ENCODE measurements around the gene PTPRB. TPM values are rescaled to one million over a fixed set of nuclear protein-coding genes. Genes with fewer than 3 reads are reported as not detected.

The PTPRB gene
- total and polyA plus RNA-seq, 2 of the 4 experiments (the other 2 are of a cell fraction): 4.1 to 6.5 TPM

GRCh38 chr12:70571029-70571428, 66.2 kb downstream of the PTPRB start:
- no CpG with 5 or more reads among the region's 8 CpGs for WGBS, 2 experiments (ENCODE audit: extremely low coverage in 2 of 2, insufficient read length in 1 of 2)
- Histone ChIP-seq H4K8ac (ENCODE audit: low read depth in 2 of 2, low read length in 2 of 2) (no peak overlapping the region), H3K27ac (ENCODE audit: insufficient read depth, low read length) (no peak overlapping the region), H3K9ac (ENCODE audit: low read depth, low read length) (no peak overlapping the region), H2AK9ac (replicated peaks; ENCODE audit: low read depth, low read length, poor library complexity) (no peak overlapping the region), H2BK120ac (ENCODE audit: low read depth, low read length) (no peak overlapping the region), H3K4ac (ENCODE audit: low read depth, low read length) (no peak overlapping the region), H3K4me3 (ENCODE audit: insufficient read depth, low read depth, low read length) (no peak overlapping the region), H2BK5ac (ENCODE audit: low read depth, low read length, poor library complexity, severe bottlenecking) (no peak overlapping the region), H3K14ac (replicated peaks; ENCODE audit: low read depth, low read length) (no peak overlapping the region), H2BK15ac (ENCODE audit: low read depth, low read length) (no peak overlapping the region), H3K56ac (ENCODE audit: extremely low read depth, insufficient read depth, low read length) (no peak overlapping the region), H2BK20ac (ENCODE audit: low read depth, low read length) (no peak overlapping the region), H3K79me1 (ENCODE audit: low read depth in 1 of 2, low read length in 2 of 2) (no peaks in the 10 kb centered on the region), H3K9me1 (ENCODE audit: insufficient read depth, low read length) (no peaks in the 10 kb centered on the region), H3K9me3 (ENCODE audit: control insufficient read depth, insufficient read depth, low read length) (no peaks in the 10 kb centered on the region), H3K27me3 (ENCODE audit: control insufficient read depth, insufficient read depth, low read length) (no peaks in the 10 kb centered on the region), H4K91ac (ENCODE audit: insufficient read depth, low read depth, low read length) (no peak overlapping the region), H3K4me1 (ENCODE audit: control insufficient read depth, insufficient read depth, low read length) (no peaks in the 10 kb centered on the region), H3K23ac (ENCODE audit: low read depth, low read length) (no peak overlapping the region), H4K20me1 (ENCODE audit: insufficient read depth, low read length) (no peaks in the 10 kb centered on the region), H3K4me2 (ENCODE audit: low read depth, low read length) (no peak overlapping the region), H4K5ac (ENCODE audit: low read depth, low read length) (no peak overlapping the region), H2AK5ac (ENCODE audit: low read depth, low read length) (no peak overlapping the region), H3K18ac (ENCODE audit: low read depth, low read length) (no peak overlapping the region), H2AFZ (replicated peaks; ENCODE audit: low read length, poor library complexity) (no peak overlapping the region), H3K36me3 (ENCODE audit: control insufficient read depth, insufficient read depth, low read length) (no peaks in the 10 kb centered on the region)
- DNase-seq: no peak
- ATAC-seq (ENCODE audit: low read depth): no peak
- intact Hi-C loops (cut with micrococcal nuclease) (loop anchor here (10.0 kb wide), 1 partner anchor 376 kb away; no protein-coding TSS in a partner anchor), in situ Hi-C loops (cut with MboI; ENCODE audit: low sequenced_read_pairs) (loop anchor here (5.0 kb wide), 1 partner anchor 689 kb away; no protein-coding TSS in a partner anchor), dilution Hi-C loops (cut with HindIII; ENCODE audit: low sequenced_read_pairs, unreplicated experiment) (no loop called here)
- peak; percentile 92 for TF ChIP-seq CEBPB (IDR thresholded peaks at IDR 0.05; ENCODE audit: low read depth, low read length)
- no peak for TF ChIP-seq ELK1 (IDR thresholded peaks at IDR 0.05; ENCODE audit: borderline replicate concordance, low read depth, low read length)
- TF ChIP-seq MAZ (IDR thresholded peaks at IDR 0.05; ENCODE audit: borderline replicate concordance, low read depth, low read length): no peak
- no peak for TF ChIP-seq RFX5 (IDR thresholded peaks at IDR 0.05; ENCODE audit: low read depth, low read length)
- no TSS peak for BruUV-seq (replicated peaks)
- ChIA-PET POLR2A (ENCODE audit: unreplicated experiment) (no interaction called here), CTCF (no interaction called here)
